SK-N-MC (cell line): ENCODE measurements around the gene PTPRM.

Source experiments
- DNase-seq: peaks from one replicate; pipeline ENCODE4 v3.0.0-alpha.2; 2011; ENCODE audit warnings: low read depth, low spot score
- H3K27ac ChIP-seq: fragments of 200-600 bp; sonication (generic); 2 replicates; pipeline ENCODE4 v1.5.1; 2016; ENCODE audit warnings: mixed run types
- H3K36me3 ChIP-seq: fragments of 200-600 bp; sonication (generic); 2 replicates; pipeline ENCODE4 v1.6.1; 2017; ENCODE audit warnings: antibody characterized with exemption, low read length, mixed read lengths; ENCODE audit not compliant: insufficient read depth
- H3K4me3 ChIP-seq: fragments of 200-600 bp; sonication (generic); 2 replicates; pipeline ENCODE4 v1.5.1; 2016
- H3K9ac ChIP-seq: fragments of 200-600 bp; sonication (generic); 2 replicates; pipeline ENCODE4 v1.8.0; 2017; ENCODE audit warnings: mixed run types, mixed read lengths; ENCODE audit not compliant: insufficient read length
- H3K9me3 ChIP-seq: fragments of 200-600 bp; sonication (generic); 2 replicates; pipeline ENCODE4 v1.6.1; 2017; ENCODE audit warnings: low read depth, mild to moderate bottlenecking, antibody characterized with exemption, low read length, moderate library complexity, mixed read lengths
- EZH2 ChIP-seq: fragments of 200-600 bp; sonication (generic); IDR thresholded peaks from one replicate; pipeline ENCODE4 v1.6.1; 2017; ENCODE audit warnings: antibody characterized with exemption
- FOXP2 ChIP-seq: optimal IDR thresholded peaks from 2 replicates; pipeline ENCODE3; 2011; ENCODE audit warnings: mild to moderate bottlenecking, moderate library complexity; ENCODE audit not compliant: insufficient read depth; ENCODE audit errors: extremely low read length, control extremely low read depth
- POLR2AphosphoS5 ChIP-seq: IDR thresholded peaks from 2 replicates; pipeline ENCODE4 v1.6.1; 2012; ENCODE audit warnings: mild to moderate bottlenecking, low read depth, low read length, borderline replicate concordance

PTPRM gene

DNA sequence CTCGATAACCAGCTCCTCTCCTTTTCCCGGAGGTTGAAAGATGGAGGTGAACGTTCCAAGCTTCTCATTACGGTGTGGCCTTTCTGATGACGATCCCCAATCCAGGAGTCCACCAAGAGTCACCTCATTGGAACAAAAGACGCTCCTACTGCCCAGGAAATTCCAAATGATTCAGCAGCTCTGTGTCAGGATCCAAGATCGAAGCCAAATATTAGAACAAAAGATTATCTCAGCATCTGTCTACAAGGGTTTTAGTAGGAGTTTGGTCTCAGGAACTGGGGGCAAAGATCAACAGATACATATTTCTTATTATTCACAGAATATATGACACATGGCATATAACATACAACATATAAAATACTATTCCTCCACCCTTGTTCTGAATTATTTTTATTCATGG is 881.0 kb downstream of the PTPRM start:
- TF ChIP-seq POLR2AphosphoS5: no peak
- TF ChIP-seq EZH2: no peak
- TF ChIP-seq FOXP2: no peak
- no peak overlapping the region for H3K4me3 ChIP-seq
- H3K9me3 ChIP-seq: no peaks in the 10 kb centered on the region
- DNase-seq: no peak
- H3K27ac ChIP-seq: no peak overlapping the region
- no peaks in the 10 kb centered on the region for H3K36me3 ChIP-seq
- H3K9ac ChIP-seq: no peak overlapping the region

DNA sequence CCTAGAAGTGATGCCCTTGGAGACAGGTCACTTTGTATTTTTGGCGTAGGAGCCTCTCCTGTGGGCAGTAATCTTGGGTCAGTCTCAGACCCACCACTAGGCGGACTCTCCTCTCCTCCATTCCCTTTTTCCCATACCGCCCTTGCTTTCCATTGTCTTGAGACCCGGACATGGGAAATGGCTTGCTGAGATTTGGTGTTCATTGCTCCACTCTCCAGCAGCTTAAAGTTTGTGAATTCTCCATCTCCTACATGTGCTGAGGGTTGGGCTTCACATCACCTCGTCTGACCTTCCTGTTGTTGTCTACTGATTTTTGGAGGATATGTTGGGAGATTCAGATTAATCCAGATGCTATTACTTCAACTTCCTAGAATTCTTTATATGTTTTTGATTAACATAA is 882.9 kb downstream of the PTPRM start:
- Histone ChIP-seq H3K4me3 (no peak overlapping the region), H3K36me3 (no peaks in the 10 kb centered on the region), H3K9ac (no peak overlapping the region), H3K9me3 (no peaks in the 10 kb centered on the region), H3K27ac (no peak overlapping the region)
- no peak for DNase-seq
- TF ChIP-seq POLR2AphosphoS5: no peak
- TF ChIP-seq EZH2: no peak
- TF ChIP-seq FOXP2: no peak

DNA sequence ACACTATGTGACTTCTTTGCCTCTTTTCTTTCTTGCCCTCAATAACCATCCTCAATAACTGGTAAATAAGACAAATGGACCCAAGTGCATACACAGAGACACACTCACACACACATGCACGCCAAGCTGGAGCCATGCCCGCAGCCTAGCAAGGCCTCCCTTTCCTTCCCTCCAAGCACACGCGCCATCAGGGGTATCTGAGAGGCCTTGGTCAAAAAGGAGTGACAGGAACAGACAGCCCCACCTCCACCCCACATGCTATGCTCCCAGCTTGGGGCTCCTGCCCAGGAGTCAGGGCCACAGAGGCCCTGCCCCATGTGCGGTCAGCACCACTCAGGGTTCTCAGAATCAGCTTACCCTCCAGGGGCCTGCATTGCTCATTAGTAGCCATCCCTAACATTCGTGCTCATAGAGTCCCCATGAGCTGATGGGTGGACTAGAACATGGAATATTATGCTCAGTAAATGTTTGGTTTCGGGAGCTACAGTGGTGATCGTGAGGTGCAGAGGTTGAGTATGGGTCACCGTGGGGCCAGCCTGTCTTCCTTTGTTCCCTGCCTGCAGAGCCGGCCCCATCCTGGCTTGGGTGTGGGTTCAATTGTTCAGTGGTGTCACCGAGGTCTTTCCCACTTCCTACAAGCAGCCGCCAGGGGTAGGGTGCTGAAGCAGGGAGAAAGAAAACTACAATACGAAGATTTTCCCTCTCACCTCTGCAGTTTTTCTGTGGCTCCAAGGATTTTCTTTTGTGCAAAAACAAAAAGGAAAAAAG is 884.0 kb downstream of the PTPRM start:
- Histone ChIP-seq H3K9me3 (no peaks in the 10 kb centered on the region), H3K9ac (no peak overlapping the region), H3K36me3 (no peaks in the 10 kb centered on the region), H3K4me3 (no peak overlapping the region), H3K27ac (no peak overlapping the region)
- no peak for DNase-seq
- no peak for TF ChIP-seq POLR2AphosphoS5
- TF ChIP-seq FOXP2: no peak
- no peak for TF ChIP-seq EZH2

DNA sequence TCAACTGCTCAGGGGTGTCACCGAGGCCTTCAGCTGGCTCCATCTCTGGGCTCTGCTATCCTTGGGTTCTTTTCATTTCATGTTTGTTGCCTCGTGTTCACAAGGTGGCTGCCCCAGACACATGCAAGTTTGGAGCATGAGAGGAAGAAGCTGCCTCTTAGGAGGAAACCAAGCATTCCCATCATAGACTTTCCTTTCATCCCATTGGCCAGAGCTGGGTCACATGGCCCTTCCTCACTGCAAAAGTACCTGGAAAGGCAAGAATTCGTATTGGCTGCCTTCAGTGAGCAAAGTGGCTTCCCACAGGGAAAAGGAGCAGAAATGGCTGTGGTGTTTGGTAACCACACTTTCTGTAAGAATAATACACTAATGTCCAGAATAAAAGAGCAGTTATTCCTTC is 886.4 kb downstream of the PTPRM start:
- H3K27ac ChIP-seq: no peak overlapping the region
- no peaks in the 10 kb centered on the region for H3K9me3 ChIP-seq
- no peak overlapping the region for H3K4me3 ChIP-seq
- TF ChIP-seq FOXP2 (no peak), EZH2 (no peak), POLR2AphosphoS5 (no peak)
- H3K9ac ChIP-seq: no peak overlapping the region
- no peaks in the 10 kb centered on the region for H3K36me3 ChIP-seq
- DNase-seq: no peak

DNA sequence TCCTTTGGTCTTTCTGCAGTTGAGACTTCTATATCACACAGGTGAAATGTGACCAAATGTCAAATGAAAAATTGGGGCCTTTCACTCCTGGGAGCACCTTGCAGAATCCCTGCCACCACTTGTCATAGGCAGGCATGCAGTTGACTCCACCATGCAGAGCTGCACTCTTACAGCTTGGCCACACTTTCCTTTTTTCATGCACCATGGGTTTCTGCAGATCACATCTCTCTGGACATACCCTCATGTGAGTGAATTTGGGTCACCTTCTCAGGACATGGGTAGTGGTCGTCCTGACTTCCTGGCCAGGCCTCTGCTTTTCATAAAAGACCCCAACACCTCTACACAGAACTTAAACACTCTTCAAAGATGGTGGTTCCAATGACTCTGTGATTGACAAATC is 887.0 kb downstream of the PTPRM start:
- no peak overlapping the region for H3K9ac ChIP-seq
- no peak overlapping the region for H3K27ac ChIP-seq
- TF ChIP-seq EZH2 (no peak), POLR2AphosphoS5 (no peak), FOXP2 (no peak)
- H3K36me3 ChIP-seq: no peaks in the 10 kb centered on the region
- no peaks in the 10 kb centered on the region for H3K9me3 ChIP-seq
- DNase-seq: no peak
- H3K4me3 ChIP-seq: no peak overlapping the region

DNA sequence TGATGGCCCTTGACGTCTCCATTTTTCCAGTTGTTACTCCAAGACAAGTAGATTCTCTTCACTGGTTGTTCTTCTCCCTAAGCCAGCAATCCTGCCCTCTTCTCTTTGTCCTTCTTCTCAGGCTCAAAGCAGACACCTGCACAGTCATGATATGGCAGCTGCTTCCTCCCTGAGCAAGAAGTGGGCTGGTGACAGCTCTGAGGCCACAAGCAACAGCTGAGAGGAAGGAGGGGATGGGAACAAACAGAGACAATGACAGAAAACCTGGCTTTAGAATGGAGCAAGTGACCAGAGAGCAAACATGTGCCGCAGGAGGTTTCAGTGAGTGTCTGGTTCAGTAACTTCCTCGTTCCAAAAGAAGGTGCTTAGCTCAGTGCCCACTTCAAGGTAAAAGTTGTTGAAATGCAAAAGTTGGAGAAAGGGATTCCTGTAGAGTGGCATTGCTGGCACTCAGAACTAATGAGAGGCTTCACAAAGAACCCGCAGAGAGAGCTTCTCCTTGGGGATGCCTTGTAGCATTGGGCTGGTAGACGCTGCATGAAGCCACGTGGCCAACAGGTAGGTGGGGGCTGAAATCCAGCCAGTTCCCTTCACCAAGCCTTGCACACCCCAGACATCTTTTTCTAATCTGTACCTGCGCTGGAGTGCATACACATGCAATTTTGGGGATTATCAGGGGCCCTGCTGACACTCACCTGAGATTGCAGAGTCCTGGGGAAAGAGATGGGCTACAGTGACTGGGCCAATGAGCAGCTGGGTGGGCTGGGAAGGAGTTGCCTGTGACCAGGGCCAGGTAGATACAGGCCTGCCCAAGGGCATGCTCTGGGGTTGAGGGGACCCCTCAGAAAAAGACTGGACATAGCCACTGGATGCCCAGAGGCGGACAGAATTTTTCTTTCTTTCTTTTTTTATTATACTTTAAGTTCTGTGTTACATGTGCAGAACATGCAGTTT is 888.8 kb downstream of the PTPRM start:
- TF ChIP-seq POLR2AphosphoS5 (no peak), FOXP2 (no peak), EZH2 (no peak)
- DNase-seq: no peak
- no peak overlapping the region for H3K27ac ChIP-seq
- H3K36me3 ChIP-seq: no peaks in the 10 kb centered on the region
- no peak overlapping the region for H3K9ac ChIP-seq
- no peaks in the 10 kb centered on the region for H3K9me3 ChIP-seq
- H3K4me3 ChIP-seq: no peak overlapping the region
